ENCODE measurements around the gene HEATR1. TPM values are rescaled to one million over a fixed set of nuclear protein-coding genes. Genes with fewer than 3 reads are reported as not detected.

The HEATR1 gene
- total RNA-seq, 1 donor from 2014 or later, result 11.3 TPM

DNA sequence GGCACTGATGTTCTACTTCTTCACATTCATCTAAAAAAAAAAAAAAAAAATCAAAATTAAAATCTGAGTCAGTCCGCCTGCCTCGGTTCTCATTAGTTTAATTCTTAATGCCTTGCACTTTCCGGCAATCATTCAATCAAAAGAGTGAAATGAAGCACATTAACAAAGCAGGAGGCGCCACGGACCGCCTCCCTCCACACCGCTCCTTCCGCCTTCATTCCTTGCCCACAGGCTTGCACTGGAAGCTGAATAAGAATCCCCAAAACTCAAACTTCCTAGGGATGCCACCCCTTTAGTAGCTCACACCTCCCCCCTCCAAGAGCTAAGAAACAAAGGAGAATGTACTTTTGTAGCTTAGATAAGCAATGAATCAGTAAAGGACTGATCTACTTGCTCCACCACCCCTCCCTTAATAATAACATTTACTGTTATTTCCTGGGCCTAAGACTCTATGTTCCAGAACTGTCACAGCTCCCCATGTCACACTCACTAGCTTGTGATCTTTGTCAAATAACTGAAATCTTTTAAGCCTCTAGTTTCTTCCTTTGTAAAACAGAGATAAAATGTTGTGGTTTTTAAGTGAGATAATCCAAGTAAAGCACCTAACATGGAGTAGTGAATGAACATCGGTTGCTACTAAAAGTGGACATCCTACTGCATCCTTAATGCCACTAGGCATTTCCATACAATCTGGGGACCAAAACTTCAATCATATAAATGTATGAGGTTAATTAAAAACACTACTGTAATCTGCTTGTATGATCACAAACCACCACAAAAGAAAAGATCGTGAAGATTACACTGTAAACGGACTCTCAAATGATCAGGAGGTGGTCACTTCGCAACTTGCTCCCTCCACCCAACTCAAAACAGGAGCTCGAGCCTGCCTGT, 53.1 kb downstream of the HEATR1 start:
- no peak for ATAC-seq
- no peak for DNase-seq
- intact Hi-C loops (cut with micrococcal nuclease), result no loop called here

DNA sequence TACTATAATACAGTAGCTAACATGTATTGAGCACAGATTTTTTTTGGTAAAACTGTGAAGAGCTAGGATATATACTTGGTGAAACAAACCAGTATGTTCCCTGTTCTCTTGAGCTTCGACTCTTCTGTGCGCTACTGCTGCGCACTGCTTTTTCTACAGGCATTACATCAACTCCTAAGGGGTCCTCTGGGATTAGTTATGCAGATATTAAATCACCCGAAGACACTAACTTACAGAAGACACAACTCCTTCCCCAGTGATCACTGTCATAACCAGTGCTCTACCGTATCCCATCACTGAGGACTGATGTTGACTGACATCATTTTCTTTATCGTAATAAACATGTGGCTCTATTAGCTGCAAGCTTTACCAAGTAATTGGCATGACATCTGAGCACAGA, 55.9 kb downstream of the HEATR1 start:
- ATAC-seq (no peak), DNase-seq (no peak)
- intact Hi-C loops (cut with micrococcal nuclease), result no loop called here

DNA sequence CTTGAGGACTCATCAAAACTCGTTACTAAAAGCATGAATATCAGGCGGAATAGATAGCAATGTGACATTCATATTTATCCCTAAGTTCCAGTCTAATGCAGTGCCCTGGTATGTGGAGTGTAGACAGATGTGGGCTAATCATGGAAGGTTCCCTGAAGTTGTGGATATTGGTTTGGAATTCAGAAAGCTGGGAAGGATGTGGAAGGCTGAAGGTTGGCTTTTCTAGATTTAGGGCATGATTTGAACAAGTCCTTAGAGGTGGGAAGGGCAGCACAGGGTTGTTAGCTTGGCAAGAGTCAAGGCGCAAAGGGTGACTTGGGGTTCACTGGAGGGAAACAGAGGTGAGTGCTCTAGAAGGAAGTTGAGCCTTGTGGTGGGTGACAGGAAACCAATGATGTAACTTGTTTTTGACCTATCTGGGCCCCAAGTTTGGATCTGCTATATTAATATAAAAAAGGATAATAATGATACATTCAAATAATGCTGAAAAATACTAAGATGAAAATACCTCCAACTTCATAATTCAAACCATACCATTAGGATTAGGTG, 58.6 kb downstream of the HEATR1 start:
- no peak for DNase-seq
- ATAC-seq, result no peak
- intact Hi-C loops (cut with micrococcal nuclease), result no loop called here

- intact Hi-C loops (cut with micrococcal nuclease), result no loop called here
Measured at GRCh38 chr1:236543065-236543669, 61.1 kb downstream of the HEATR1 start.

DNA sequence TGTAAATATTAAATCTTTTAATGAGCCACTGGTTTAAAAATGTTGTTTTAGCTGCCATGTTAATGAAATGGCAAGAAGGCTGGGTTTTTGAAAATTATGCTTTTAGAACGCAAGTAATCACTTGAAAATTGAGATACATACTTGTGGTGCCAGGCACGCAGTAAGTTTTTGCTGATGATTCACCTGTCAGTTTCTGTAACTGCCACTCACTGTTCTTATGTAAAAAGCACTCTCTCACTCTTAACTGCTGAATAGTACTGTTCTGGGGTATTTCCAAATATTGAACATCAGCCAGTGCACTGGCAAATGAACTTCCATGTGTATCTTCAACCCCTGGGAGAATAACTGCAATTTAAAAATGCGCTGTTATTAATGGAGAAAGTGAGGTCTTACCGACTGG, 62.6 kb downstream of the HEATR1 start:
- no peak for ATAC-seq
- intact Hi-C loops (cut with micrococcal nuclease), result no loop called here

More at GRCh38 chr1:236543065-236543669, 61.1 kb downstream of the HEATR1 start:
- no peak for DNase-seq
- peak; percentile 25 for ATAC-seq

DNA sequence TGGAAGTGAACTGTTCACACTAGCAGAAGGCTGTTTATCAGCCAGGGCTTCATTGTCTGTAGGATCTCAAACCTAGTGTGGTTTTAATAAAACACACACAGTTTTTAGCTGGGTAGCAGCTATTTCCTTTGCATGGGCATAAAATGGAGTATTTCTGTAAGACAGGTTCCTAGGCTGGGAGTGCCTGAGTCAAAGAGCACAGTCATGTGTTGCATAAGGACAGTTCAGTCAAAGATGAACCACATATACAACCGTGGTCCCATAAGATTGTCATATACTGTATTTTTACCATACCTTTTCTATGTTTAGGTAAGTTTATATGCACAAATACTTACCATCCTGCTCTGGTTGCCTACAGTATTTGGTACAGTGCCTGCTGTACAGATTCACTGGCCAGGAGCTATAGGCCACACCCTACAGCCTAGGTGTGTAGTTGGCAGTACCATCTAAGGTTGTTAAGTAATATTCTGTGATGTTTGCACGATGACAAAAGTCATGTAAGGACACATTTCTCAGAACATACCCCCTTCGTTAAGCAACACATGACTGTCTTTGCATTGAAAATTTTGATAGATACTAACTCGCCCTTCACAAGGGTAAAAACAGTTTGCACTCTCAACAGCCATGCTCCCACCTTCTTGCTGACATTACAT, 63.4 kb downstream of the HEATR1 start:
- DNase-seq (no peak), ATAC-seq (no peak)
- intact Hi-C loops (cut with micrococcal nuclease), result no loop called here

More for the DNA sequence above, 62.6 kb downstream of the HEATR1 start:
- no peak for DNase-seq

GRCh38 chr1:236536540-236536939, 67.8 kb downstream of the HEATR1 start:
- DNase-seq, result no peak
- no peak for ATAC-seq
- intact Hi-C loops (cut with micrococcal nuclease), result no loop called here

DNA sequence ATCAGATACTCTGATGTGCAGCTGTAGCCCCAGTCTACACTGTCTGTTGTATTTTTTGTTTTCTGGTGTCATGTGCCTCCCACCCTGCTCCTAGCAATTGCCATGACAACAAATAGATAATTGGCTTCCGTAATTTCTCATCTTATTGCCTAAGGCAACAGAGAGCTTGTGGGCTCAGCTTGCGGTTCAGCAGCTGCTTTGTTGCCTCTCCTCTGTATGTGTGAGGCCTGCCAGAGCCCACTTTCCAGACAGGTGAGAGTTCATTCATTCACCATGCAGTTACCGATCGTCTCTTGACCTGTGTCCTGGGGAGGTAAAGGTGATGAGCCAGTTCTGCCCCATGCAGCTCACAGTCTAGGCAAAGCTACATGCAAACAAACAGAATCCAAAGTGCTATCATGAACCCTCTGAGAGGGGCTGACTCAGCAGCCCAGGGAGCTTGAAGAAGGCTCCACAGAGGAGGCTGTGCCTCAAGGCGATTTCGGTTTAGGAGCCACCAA, 68.6 kb downstream of the HEATR1 start:
- DNase-seq (no peak), ATAC-seq (no peak)
- intact Hi-C loops (cut with micrococcal nuclease), result no loop called here

- ATAC-seq, result no peak
- DNase-seq, result no peak
- intact Hi-C loops (cut with micrococcal nuclease), result no loop called here
Measured at GRCh38 chr1:236535190-236535589, 69.1 kb downstream of the HEATR1 start.

GRCh38 chr1:236534151-236534651, 70.1 kb downstream of the HEATR1 start:
- DNase-seq (no peak), ATAC-seq (no peak)
- intact Hi-C loops (cut with micrococcal nuclease), result no loop called here

- intact Hi-C loops (cut with micrococcal nuclease), result no loop called here
Measured at GRCh38 chr1:236532850-236533249, 71.5 kb downstream of the HEATR1 start.

GRCh38 chr1:236530959-236531358, 73.4 kb downstream of the HEATR1 start:
- intact Hi-C loops (cut with micrococcal nuclease), result no loop called here
- DNase-seq, result no peak
- ATAC-seq, result no peak

More at GRCh38 chr1:236532850-236533249, 71.5 kb downstream of the HEATR1 start:
- ATAC-seq (peak; percentile 44), DNase-seq (no peak)

DNA sequence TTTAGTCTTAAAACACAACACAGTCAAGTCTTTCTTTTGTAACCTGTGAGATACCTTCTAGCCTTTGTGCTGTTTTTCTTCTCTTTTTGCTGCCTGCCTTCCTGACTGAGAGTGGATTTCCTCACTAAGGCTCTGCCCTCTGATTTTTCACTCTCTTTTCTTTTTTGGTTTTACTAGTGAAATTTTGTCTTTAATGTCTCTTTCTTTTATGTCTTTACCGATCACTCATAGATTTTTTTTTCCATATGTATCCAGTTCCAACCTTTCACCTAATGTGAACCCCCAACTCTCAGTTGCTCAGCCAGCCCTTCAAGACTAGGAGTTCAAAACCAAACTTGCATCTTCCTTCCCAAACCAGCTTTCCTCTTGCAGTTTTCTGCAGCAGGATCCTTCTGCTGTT, 74.0 kb downstream of the HEATR1 start:
- intact Hi-C loops (cut with micrococcal nuclease), result no loop called here
- ATAC-seq (no peak), DNase-seq (no peak)

- DNase-seq, result no peak
- ATAC-seq, result no peak
- intact Hi-C loops (cut with micrococcal nuclease), result no loop called here
Measured at GRCh38 chr1:236526079-236526478, 78.2 kb downstream of the HEATR1 start.

DNA sequence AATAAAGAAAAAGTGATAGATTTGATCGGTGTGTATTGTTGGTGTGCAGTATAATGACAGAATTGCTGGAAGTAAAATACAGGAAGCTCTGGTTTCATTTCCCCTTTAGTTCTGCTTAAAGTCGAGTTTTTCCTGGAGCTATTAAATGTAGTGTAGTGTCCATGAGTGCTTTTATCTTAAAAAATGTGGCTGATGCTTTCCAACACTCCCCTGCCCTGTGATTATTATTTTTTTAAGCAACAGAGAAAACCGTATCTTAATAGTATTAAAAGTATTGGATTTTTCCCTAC, 79.5 kb downstream of the HEATR1 start:
- ATAC-seq (no peak), DNase-seq (no peak)
- intact Hi-C loops (cut with micrococcal nuclease), result no loop called here

- intact Hi-C loops (cut with micrococcal nuclease), result no loop called here
- peak; percentile 69 for ATAC-seq
- DNase-seq, result peak; percentile 50
Measured at GRCh38 chr1:236524142-236524894, 80.0 kb downstream of the HEATR1 start.

GRCh38 chr1:236523704-236524141, 80.6 kb downstream of the HEATR1 start, which contains the start of gene LGALS8:
Gene LGALS8 (plus strand): TSS chr1:236523982. CDS start chr1:236526071, 2,089 bp downstream.
- ATAC-seq, result peak; percentile 96
- DNase-seq, result peak; percentile 95
- intact Hi-C loops (cut with micrococcal nuclease), result no loop called here

GRCh38 chr1:236522937-236523703, 81.2 kb downstream of the HEATR1 start:
- intact Hi-C loops (cut with micrococcal nuclease), result no loop called here
- ATAC-seq, result peak; percentile 57
- peak; percentile 66 for DNase-seq

Data from left ventricle myocardium superior (tissue), 1 donor.